Activated naive CD8-positive, alpha-beta T cell treated with anti-CD3 and anti-CD28 coated beads for 36 hours (primary cell): Measurements from ENCODE around the gene ASPG. TPM values are rescaled to one million over a fixed set of nuclear protein-coding genes. Genes with fewer than 3 reads are reported as not detected.

ENCODE experiments used
- DNase-seq: peaks from one replicate; pipeline ENCODE4 v3.0.0; 2021
- H3K27ac Mint-ChIP-seq: one replicate; pipeline ENCODE4 v1.8.0; 2022; ENCODE audit warnings: mild to moderate bottlenecking, moderate library complexity, mixed read lengths
- H3K27me3 Mint-ChIP-seq: one replicate; pipeline ENCODE4 v1.8.0; 2022; ENCODE audit warnings: mild to moderate bottlenecking, mixed read lengths
- H3K36me3 Mint-ChIP-seq: one replicate; pipeline ENCODE4 v1.8.0; 2021; ENCODE audit warnings: mild to moderate bottlenecking, mixed read lengths
- H3K4me1 Mint-ChIP-seq: one replicate; pipeline ENCODE4 v1.8.0; 2021; ENCODE audit warnings: mixed read lengths
- H3K4me3 Mint-ChIP-seq: one replicate; pipeline ENCODE4 v1.8.0; 2022; ENCODE audit warnings: mild to moderate bottlenecking, moderate library complexity, mixed read lengths
- H3K9me3 Mint-ChIP-seq: one replicate; pipeline ENCODE4 v1.8.0; 2022; ENCODE audit warnings: mixed read lengths
- total RNA-seq, 2 experiments: library from RNA; stranded (reverse); gene quantifications; one replicate each; pipeline ENCODE4 v1.2.3, GENCODE V29; 2021

Gene ASPG
- total RNA-seq, 2 experiments from 2014 or later, result not detected

- Mint-ChIP-seq H3K4me1 (no peaks in the 10 kb centered on the region), H3K27me3 (peaks cover 49% of the 10 kb centered on the region), H3K9me3 (peaks cover 7% of the 10 kb centered on the region), H3K36me3 (no peaks in the 10 kb centered on the region), H3K27ac (no peak overlapping the region), H3K4me3 (no peak overlapping the region)
- DNase-seq, result no peak
These were observed 21.5 kb upstream of the ASPG start for GRCh38 chr14:104064003-104064402.

GRCh38 chr14:104066279-104066678, 19.2 kb upstream of the ASPG start:
- H3K4me1 Mint-ChIP-seq, result no peaks in the 10 kb centered on the region
- no peak for DNase-seq
- no peak overlapping the region for H3K4me3 Mint-ChIP-seq
- peaks cover 44% of the 10 kb centered on the region for H3K27me3 Mint-ChIP-seq
- no peak overlapping the region for H3K27ac Mint-ChIP-seq
- no peaks in the 10 kb centered on the region for H3K36me3 Mint-ChIP-seq
- H3K9me3 Mint-ChIP-seq, result peaks cover 7% of the 10 kb centered on the region

- Mint-ChIP-seq H3K9me3 (peaks cover 7% of the 10 kb centered on the region), H3K36me3 (no peaks in the 10 kb centered on the region), H3K4me1 (no peaks in the 10 kb centered on the region), H3K27ac (no peak overlapping the region), H3K27me3 (peaks cover 42% of the 10 kb centered on the region), H3K4me3 (no peak overlapping the region)
- no peak for DNase-seq
These were observed 18.7 kb upstream of the ASPG start for GRCh38 chr14:104066719-104067295.

DNA sequence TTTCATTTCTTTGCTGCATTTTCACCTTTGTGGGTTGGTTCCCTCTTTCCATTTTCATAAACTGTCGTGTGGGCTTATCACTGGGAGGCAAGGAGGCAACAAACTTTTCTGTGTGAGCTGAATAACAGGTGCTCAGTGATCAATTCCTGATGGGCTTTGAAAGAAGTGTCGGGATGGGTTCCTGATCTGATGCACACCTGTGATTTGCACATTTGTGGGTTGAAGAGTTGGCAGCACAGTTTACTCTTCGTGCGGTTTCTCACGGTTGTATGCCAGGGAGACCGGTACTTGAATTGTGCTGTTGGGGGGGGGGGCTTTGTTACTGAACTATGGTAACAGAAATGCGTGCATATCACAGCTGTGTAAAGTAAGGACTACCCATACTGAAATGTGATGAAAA, 16.0 kb upstream of the ASPG start:
- H3K9me3 Mint-ChIP-seq, result peaks cover 16% of the 10 kb centered on the region
- no peak for DNase-seq
- no peaks in the 10 kb centered on the region for H3K36me3 Mint-ChIP-seq
- H3K4me1 Mint-ChIP-seq, result no peaks in the 10 kb centered on the region
- H3K27ac Mint-ChIP-seq, result no peak overlapping the region
- peaks cover 23% of the 10 kb centered on the region for H3K27me3 Mint-ChIP-seq
- H3K4me3 Mint-ChIP-seq, result no peak overlapping the region

GRCh38 chr14:104072586-104072985, 12.9 kb upstream of the ASPG start:
- H3K36me3 Mint-ChIP-seq, result no peaks in the 10 kb centered on the region
- H3K4me1 Mint-ChIP-seq, result no peaks in the 10 kb centered on the region
- no peak overlapping the region for H3K4me3 Mint-ChIP-seq
- no peak overlapping the region for H3K27ac Mint-ChIP-seq
- H3K27me3 Mint-ChIP-seq, result peaks cover 17% of the 10 kb centered on the region
- peaks cover 9% of the 10 kb centered on the region for H3K9me3 Mint-ChIP-seq
- DNase-seq, result no peak

DNA sequence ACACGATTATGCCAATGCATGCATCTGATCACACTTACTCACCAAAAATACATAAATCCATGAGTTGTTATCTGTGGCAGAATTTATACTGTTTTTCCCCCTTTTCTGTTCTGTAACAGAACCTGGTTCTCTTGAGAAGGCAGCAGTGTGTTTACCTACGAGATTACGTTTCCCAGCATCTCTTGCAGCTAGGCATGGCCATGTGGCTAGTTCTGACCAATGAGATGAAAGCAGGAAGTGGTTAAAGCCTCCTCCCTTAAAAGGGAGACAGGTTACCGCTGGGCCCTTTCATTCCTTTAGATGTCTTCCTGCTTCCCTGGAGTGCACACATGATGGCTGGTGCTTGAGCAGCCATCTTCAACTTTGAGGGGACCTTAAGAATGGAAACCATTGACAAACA, 11.7 kb upstream of the ASPG start:
- peaks cover 9% of the 10 kb centered on the region for H3K9me3 Mint-ChIP-seq
- no peak for DNase-seq
- H3K27ac Mint-ChIP-seq, result no peak overlapping the region
- H3K36me3 Mint-ChIP-seq, result no peaks in the 10 kb centered on the region
- peaks cover 6% of the 10 kb centered on the region for H3K4me1 Mint-ChIP-seq
- H3K4me3 Mint-ChIP-seq, result no peak overlapping the region
- H3K27me3 Mint-ChIP-seq, result peaks cover 16% of the 10 kb centered on the region

GRCh38 chr14:104075530-104076151, 9.9 kb upstream of the ASPG start:
- no peak overlapping the region for H3K4me3 Mint-ChIP-seq
- peaks cover 6% of the 10 kb centered on the region for H3K4me1 Mint-ChIP-seq
- H3K27ac Mint-ChIP-seq, result no peak overlapping the region
- no peak for DNase-seq
- H3K27me3 Mint-ChIP-seq, result peaks cover 10% of the 10 kb centered on the region
- H3K36me3 Mint-ChIP-seq, result no peaks in the 10 kb centered on the region
- peaks cover 9% of the 10 kb centered on the region for H3K9me3 Mint-ChIP-seq

DNA sequence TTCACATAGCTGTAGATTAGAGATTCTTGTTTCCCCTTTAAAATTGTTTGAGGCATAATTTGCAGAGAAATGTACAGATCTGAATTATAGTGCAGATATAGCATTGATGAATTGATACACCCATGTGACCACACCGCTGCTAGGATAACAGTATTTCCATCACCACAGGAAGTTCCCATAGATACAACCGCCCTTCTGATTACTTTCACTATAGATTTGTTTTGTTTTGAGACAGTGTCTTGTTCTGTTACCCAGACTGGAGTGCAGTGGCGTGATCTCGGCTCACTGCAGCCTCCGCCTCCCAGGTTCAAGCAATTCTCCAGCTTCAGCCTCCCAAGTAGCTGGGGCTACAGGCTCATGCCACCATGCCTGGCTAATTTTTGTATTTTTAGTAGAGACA, 8.8 kb upstream of the ASPG start:
- no peak for DNase-seq
- Mint-ChIP-seq H3K4me3 (no peak overlapping the region), H3K9me3 (peaks cover 9% of the 10 kb centered on the region), H3K27me3 (peaks cover 10% of the 10 kb centered on the region), H3K4me1 (peaks cover 6% of the 10 kb centered on the region), H3K36me3 (no peaks in the 10 kb centered on the region), H3K27ac (no peak overlapping the region)

DNA sequence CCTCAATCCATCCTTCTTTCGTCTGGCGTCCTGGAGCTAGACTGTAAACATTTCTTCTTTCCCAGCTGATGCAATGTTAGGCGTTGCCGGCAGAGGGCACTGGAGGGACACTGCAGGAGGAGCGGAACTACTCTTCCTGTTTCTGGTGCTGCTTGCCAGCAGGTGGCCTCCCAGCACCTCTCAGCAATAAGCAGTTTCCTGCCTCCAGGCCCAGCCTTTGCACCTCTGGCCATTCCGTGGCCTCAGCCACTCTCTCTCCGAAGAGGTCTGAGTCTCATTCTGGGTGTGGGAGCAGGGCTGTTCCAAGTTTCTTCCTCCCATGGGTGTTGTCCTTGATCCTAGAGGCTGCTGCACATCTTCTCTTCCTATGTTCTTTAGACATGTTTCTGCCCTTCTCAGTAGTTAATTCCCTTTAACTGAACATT, 7.5 kb upstream of the ASPG start:
- Mint-ChIP-seq H3K4me1 (peaks cover 6% of the 10 kb centered on the region), H3K27ac (no peak overlapping the region), H3K9me3 (peaks cover 4% of the 10 kb centered on the region), H3K36me3 (no peaks in the 10 kb centered on the region), H3K27me3 (peaks cover 10% of the 10 kb centered on the region), H3K4me3 (no peak overlapping the region)
- DNase-seq, result peak; percentile 84

DNA sequence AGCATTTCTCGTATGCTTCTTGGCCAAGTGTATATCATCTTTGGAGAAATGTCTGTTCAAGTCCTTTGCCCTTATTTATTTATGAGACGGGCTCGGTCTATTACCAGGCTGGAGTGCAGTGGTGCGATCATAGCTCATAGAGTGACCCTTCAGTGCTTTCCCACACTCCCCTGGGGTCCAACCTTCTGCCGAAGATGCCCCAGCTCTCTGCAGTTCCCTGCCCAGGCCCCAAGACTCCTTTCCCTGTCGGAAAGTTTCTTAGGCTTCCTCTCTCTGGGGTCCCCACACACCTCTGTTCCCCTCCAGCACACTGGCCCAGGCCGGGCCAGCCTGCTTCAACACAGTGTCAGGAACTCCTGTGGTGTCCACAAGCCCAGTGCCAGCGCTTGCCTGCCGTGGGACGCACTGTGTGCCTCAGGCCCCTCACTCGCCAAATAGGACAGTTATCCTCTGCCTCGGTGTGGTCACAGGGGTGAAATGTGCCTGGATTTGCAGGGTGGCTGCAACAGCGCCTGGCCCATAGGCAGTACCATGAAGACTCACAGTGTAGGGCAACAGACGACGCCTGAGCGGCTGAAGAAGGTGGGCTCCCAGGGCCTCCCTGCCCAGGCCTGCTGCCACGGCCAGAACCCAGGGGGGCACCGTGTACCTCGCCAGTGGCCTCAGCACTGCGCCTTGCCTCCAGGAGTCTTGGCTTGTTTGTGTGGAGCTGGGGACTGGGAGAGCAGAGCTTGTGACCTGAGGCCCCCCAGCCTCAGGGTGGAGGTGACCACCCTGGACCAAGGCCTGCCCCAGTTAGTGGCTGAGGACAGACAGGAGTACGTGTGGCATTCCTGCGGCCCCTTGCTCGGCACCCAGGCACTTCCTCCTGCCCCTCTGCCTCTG, 4.9 kb upstream of the ASPG start:
- H3K4me1 Mint-ChIP-seq, result peaks cover 6% of the 10 kb centered on the region
- H3K27me3 Mint-ChIP-seq, result peaks cover 22% of the 10 kb centered on the region
- no peak for DNase-seq
- no peak overlapping the region for H3K27ac Mint-ChIP-seq
- no peak overlapping the region for H3K4me3 Mint-ChIP-seq
- H3K36me3 Mint-ChIP-seq, result no peaks in the 10 kb centered on the region
- H3K9me3 Mint-ChIP-seq, result no peaks in the 10 kb centered on the region

DNA sequence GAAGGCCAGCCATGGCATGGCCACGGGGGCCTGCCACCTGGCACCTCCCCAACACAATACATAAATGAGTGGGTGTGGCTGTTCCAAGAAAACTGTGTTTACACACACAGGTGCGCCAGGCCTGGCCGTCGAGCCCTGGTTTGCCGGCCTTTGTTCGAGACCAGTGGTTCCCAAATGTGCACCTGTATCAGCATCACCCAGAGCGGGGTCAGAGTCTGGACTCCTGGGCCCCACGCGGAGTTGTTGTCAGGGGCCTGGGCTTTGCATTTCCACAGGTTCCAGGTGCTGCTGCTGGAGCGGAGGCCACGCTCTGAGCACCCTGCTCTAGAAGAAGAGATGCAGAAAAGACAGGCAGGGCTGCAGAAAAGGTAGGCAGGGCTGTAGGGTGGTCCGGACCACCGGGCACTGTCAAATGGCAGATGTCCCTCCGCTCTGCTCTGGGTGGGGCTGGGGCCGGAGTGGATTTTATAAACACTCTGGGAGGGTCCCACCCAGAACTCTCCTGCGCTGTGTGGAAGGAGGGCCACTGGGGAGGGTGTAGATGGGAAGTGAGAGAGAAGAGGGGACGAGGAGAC, 4.2 kb upstream of the ASPG start:
- DNase-seq, result no peak
- Mint-ChIP-seq H3K4me3 (no peak overlapping the region), H3K36me3 (no peaks in the 10 kb centered on the region), H3K27me3 (peaks cover 17% of the 10 kb centered on the region), H3K4me1 (peaks cover 6% of the 10 kb centered on the region), H3K27ac (no peak overlapping the region), H3K9me3 (no peaks in the 10 kb centered on the region)

GRCh38 chr14:104081951-104082464, 3.5 kb upstream of the ASPG start:
- Mint-ChIP-seq H3K9me3 (no peaks in the 10 kb centered on the region), H3K4me1 (peaks cover 6% of the 10 kb centered on the region), H3K27ac (no peak overlapping the region), H3K4me3 (no peak overlapping the region), H3K36me3 (no peaks in the 10 kb centered on the region), H3K27me3 (peaks cover 24% of the 10 kb centered on the region)
- DNase-seq, result no peak

DNA sequence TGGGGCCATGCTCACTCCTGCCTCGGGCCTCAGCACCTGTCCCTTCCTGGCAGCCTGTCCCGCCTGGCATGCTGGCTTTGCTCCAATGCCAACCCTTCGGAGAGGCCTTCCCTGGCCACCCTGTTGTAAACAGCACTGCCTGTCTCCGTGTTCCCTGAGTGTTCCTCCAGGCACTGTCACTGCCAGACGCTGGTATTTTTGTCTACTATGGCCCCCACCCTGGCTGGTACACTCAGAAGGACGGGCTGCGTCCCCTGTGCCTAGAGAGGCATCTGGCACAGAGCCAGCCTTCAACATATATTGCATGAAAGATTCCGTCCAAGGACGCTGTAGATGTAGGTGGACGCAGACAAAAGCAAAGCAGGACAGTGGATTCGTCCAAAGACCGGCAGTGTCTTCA, 2.7 kb upstream of the ASPG start:
- DNase-seq, result no peak
- H3K9me3 Mint-ChIP-seq, result no peaks in the 10 kb centered on the region
- no peak overlapping the region for H3K27ac Mint-ChIP-seq
- peaks cover 5% of the 10 kb centered on the region for H3K4me1 Mint-ChIP-seq
- H3K4me3 Mint-ChIP-seq, result no peak overlapping the region
- no peaks in the 10 kb centered on the region for H3K36me3 Mint-ChIP-seq
- H3K27me3 Mint-ChIP-seq, result peaks cover 26% of the 10 kb centered on the region

DNA sequence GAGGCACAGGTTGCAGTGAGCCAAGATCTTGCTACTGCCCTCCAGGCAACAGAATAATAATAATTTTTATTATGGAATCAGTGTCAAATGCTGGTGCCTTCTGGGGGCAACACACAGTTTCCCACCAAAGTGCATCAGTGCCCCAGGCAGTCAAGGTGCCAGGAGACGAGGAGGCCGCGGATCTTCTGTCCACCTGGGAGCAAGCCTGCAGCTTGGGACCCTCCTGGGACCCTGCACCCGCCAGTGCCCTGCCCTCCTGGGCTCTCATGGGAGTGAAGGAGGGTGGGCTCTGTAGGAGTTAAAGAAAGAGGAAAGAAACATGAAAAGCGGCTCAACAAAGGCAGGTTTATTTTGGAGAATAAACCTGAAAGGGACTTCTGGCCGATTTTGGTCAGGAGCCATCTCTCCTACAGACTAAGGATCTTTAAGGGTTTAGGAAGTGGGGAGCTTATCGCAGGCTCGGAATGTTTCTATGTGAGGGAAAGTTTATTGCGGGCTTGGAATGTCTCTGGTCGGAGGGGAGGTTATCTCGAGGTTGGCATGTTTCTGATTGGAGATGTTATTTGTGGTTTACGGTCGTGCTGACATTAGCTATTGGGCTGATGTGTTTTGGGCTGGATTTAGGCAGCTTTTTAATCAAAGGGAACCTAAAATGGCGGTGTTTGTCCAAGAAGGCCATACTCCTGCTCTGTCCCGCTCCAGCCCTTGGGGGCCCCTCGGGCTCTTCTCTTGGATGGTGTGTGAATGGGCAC, 1.1 kb upstream of the ASPG start:
- H3K4me3 Mint-ChIP-seq, result no peak overlapping the region
- DNase-seq, result no peak
- H3K4me1 Mint-ChIP-seq, result no peaks in the 10 kb centered on the region
- no peak overlapping the region for H3K27ac Mint-ChIP-seq
- no peaks in the 10 kb centered on the region for H3K36me3 Mint-ChIP-seq
- peaks cover 25% of the 10 kb centered on the region for H3K27me3 Mint-ChIP-seq
- no peaks in the 10 kb centered on the region for H3K9me3 Mint-ChIP-seq

- Mint-ChIP-seq H3K27me3 (peaks cover 25% of the 10 kb centered on the region), H3K27ac (no peak overlapping the region), H3K9me3 (no peaks in the 10 kb centered on the region), H3K4me3 (no peak overlapping the region), H3K36me3 (no peaks in the 10 kb centered on the region), H3K4me1 (no peaks in the 10 kb centered on the region)
- no peak for DNase-seq
These were observed 345 bp downstream of the ASPG start for GRCh38 chr14:104085889-104086201.
